HepG2 (cell line): Measurements from ENCODE around the gene MEX3A. TPM values are rescaled to one million over a fixed set of nuclear protein-coding genes. Genes with fewer than 3 reads are reported as not detected.

ENCODE experiments used
- BRCA1 ChIP-seq: sonication (generic); formaldehyde crosslinking; IDR thresholded peaks from 2 replicates; pipeline ENCODE4 v1.4.0; 2020; ENCODE audit warnings: missing genetic modification reagents
- CBX2 ChIP-seq, 2 experiments: fragments of 200-600 bp in 1 of 2; sonication (generic); formaldehyde crosslinking in 1 of 2; IDR thresholded peaks; 2 replicates each; pipeline versions ENCODE4 v1.7.0 to v1.8.1; 2018 to 2022; ENCODE audit warnings: low read depth in 2 of 2, low read length in 1 of 2, mild to moderate bottlenecking in 1 of 2, missing genetic modification reagents in 1 of 2
- CBX5 ChIP-seq: sonication (generic); formaldehyde crosslinking; IDR thresholded peaks from 2 replicates; pipeline ENCODE4 v1.4.0; 2020; ENCODE audit warnings: missing genetic modification reagents, borderline replicate concordance
- HNF4G ChIP-seq, 2 experiments: sonication (generic) in 1 of 2; formaldehyde crosslinking in 1 of 2; IDR thresholded peaks; 2 replicates each; pipeline versions ENCODE4 v1.4.0 to v1.6.1; 2011 to 2020; ENCODE audit warnings: borderline replicate concordance in 2 of 2, low read depth in 2 of 2, mild to moderate bottlenecking in 2 of 2, low read length in 1 of 2, missing genetic modification reagents in 1 of 2, moderate library complexity in 1 of 2
- KDM2A ChIP-seq: sonication (generic); formaldehyde crosslinking; IDR thresholded peaks from 2 replicates; pipeline ENCODE4 v1.4.0; 2020; ENCODE audit warnings: low read depth, missing genetic modification reagents, borderline replicate concordance
- MYC ChIP-seq: sonication (generic); formaldehyde crosslinking; IDR thresholded peaks from 2 replicates; pipeline ENCODE4 v1.9.0; 2021; ENCODE audit warnings: missing genetic modification reagents, borderline replicate concordance
- NR2F6 ChIP-seq, 2 experiments: IDR thresholded peaks; 2 replicates each; pipeline ENCODE4 v1.6.1; 2016; ENCODE audit warnings: antibody characterized with exemption in 1 of 2, mild to moderate bottlenecking in 1 of 2
- PTBP1 ChIP-seq: fragments of 200-400 bp; formaldehyde crosslinking; IDR thresholded peaks from 2 replicates; pipeline ENCODE4 v1.6.1; 2018; ENCODE audit warnings: low read length, low read depth; ENCODE audit not compliant: poor library complexity, severe bottlenecking
- SKI ChIP-seq: fragments of 450-650 bp; IDR thresholded peaks from one replicate; pipeline ENCODE4 v1.6.1; 2018; ENCODE audit warnings: mild to moderate bottlenecking; ENCODE audit not compliant: partially characterized antibody
- ZFX ChIP-seq: sonication (generic); formaldehyde crosslinking; IDR thresholded peaks from 2 replicates; pipeline ENCODE4 v1.4.0; 2020; ENCODE audit warnings: mild to moderate bottlenecking, low read depth, missing genetic modification reagents, moderate library complexity
- ZNF280B ChIP-seq: sonication (generic); formaldehyde crosslinking; IDR thresholded peaks from 2 replicates; pipeline ENCODE4 v1.5.0; 2020; ENCODE audit warnings: missing genetic modification reagents, mild to moderate bottlenecking, borderline replicate concordance
- ZNF468 ChIP-seq: sonication (generic); formaldehyde crosslinking; IDR thresholded peaks from 2 replicates; pipeline ENCODE4 v1.8.0; 2022; ENCODE audit warnings: mild to moderate bottlenecking, moderate library complexity, missing genetic modification reagents
- ZNF558 ChIP-seq: sonication (generic); formaldehyde crosslinking; IDR thresholded peaks from 2 replicates; pipeline ENCODE4 v1.9.0; 2022; ENCODE audit warnings: mild to moderate bottlenecking, missing genetic modification reagents, borderline replicate concordance
- ZNF572 ChIP-seq: sonication (generic); formaldehyde crosslinking; IDR thresholded peaks from 2 replicates; pipeline ENCODE4 v1.5.1; 2020; ENCODE audit warnings: mild to moderate bottlenecking, missing genetic modification reagents
- ZNF619 ChIP-seq: sonication (generic); formaldehyde crosslinking; IDR thresholded peaks from 2 replicates; pipeline ENCODE4 v1.4.0; 2020; ENCODE audit warnings: mild to moderate bottlenecking, missing genetic modification reagents
- ZNF777 ChIP-seq: sonication (generic); formaldehyde crosslinking; IDR thresholded peaks from 2 replicates; pipeline ENCODE4 v1.4.0; 2020; ENCODE audit warnings: missing genetic modification reagents
- ZNF850 ChIP-seq: sonication (generic); formaldehyde crosslinking; conservative IDR thresholded peaks from 2 replicates; pipeline ENCODE4 v1.9.0; 2021; ENCODE audit warnings: mild to moderate bottlenecking, missing genetic modification reagents
- polyA plus RNA-seq, 8 experiments: library from polyadenylated mRNA; depleted of rRNA in 3 of 8; stranded (reverse) in 7 of 8; unstranded in 1 of 8; fragments of >200 nt; fragmentation: Illumina TruSeq in 4 of 8; extraction: Trizol in 4 of 8; gene quantifications; 2 replicates each; pipeline versions ENCODE4 v1.2.1 to v1.2.3, GENCODE V29; 2011 to 2016; ENCODE audit warnings: low read depth in 4 of 8, missing spikeins in 1 of 8, mixed read lengths in 1 of 8; ENCODE audit not compliant: insufficient read depth in 1 of 8
- total RNA-seq, 5 experiments: library from RNA; depleted of rRNA; stranded (reverse); fragments of >200 nt; fragmentation: Illumina TruSeq; extraction: Trizol; gene quantifications; 2 replicates each; pipeline ENCODE4 v1.2.3, GENCODE V29; 2016; ENCODE audit warnings: low read depth in 1 of 5
- TF ChIP-seq, protein P1 (sequence below): sonication (generic); formaldehyde crosslinking; IDR thresholded peaks from 2 replicates; pipeline ENCODE4 v1.5.1; 2020; ENCODE audit warnings: missing genetic modification reagents, mild to moderate bottlenecking, borderline replicate concordance
- TF ChIP-seq, protein P2 (sequence below): sonication (generic); formaldehyde crosslinking; IDR thresholded peaks from 2 replicates; pipeline ENCODE4 v1.9.0; 2022; ENCODE audit warnings: low read depth, missing genetic modification reagents
- TF ChIP-seq, protein P3 (sequence below): sonication (generic); formaldehyde crosslinking; IDR thresholded peaks from 2 replicates; pipeline ENCODE4 v1.4.0; 2020; ENCODE audit warnings: missing genetic modification reagents

Gene MEX3A
- total and polyA plus RNA-seq, 2 of the 13 experiments (the other 11 are each of a cell fraction or from before 2014, with no cell fraction given): 7.6 to 9.1 TPM

- TF ChIP-seq ZNF619 (CRISPR knock-in tag) (no peak), ZNF558 (CRISPR knock-in tag) (no peak), HNF4G (IDR thresholded peaks at IDR 0.05; ENCODE audit: borderline replicate concordance, low read depth, low read length) (no peak), HNF4G (CRISPR knock-in tag; IDR thresholded peaks at IDR 0.05; ENCODE audit: borderline replicate concordance, low read depth) (no peak), ZNF468 (CRISPR knock-in tag) (no peak), PTBP1 (no peak), ZNF850 (CRISPR knock-in tag) (no peak), MYC (peak; percentile 87), SKI (no peak), BRCA1 (CRISPR knock-in tag) (no peak), KDM2A (peak; percentile 29; the same call in 1 of the 2 replicates), ZNF777 (CRISPR knock-in tag) (peak; percentile 69; the same call in 1 of the 2 replicates), CBX5 (no peak), NR2F6 (IDR thresholded peaks at IDR 0.05) (no peak), NR2F6 (CRISPR knock-in tag; IDR thresholded peaks at IDR 0.05) (no peak), CBX2 (IDR thresholded peaks at IDR 0.05; ENCODE audit: low read depth, low read length) (no peak), CBX2 (CRISPR knock-in tag; IDR thresholded peaks at IDR 0.05; ENCODE audit: low read depth) (no peak), ZNF572 (CRISPR knock-in tag) (no peak), ZFX (CRISPR knock-in tag) (no peak), ZNF280B (CRISPR knock-in tag) (0 out of 2 replicates have a peak, but pooled peaks have one; percentile 42)
- TF ChIP-seq, protein P1, sequence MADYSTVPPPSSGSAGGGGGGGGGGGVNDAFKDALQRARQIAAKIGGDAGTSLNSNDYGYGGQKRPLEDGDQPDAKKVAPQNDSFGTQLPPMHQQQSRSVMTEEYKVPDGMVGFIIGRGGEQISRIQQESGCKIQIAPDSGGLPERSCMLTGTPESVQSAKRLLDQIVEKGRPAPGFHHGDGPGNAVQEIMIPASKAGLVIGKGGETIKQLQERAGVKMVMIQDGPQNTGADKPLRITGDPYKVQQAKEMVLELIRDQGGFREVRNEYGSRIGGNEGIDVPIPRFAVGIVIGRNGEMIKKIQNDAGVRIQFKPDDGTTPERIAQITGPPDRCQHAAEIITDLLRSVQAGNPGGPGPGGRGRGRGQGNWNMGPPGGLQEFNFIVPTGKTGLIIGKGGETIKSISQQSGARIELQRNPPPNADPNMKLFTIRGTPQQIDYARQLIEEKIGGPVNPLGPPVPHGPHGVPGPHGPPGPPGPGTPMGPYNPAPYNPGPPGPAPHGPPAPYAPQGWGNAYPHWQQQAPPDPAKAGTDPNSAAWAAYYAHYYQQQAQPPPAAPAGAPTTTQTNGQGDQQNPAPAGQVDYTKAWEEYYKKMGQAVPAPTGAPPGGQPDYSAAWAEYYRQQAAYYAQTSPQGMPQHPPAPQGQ: no peak
- TF ChIP-seq, protein P2, sequence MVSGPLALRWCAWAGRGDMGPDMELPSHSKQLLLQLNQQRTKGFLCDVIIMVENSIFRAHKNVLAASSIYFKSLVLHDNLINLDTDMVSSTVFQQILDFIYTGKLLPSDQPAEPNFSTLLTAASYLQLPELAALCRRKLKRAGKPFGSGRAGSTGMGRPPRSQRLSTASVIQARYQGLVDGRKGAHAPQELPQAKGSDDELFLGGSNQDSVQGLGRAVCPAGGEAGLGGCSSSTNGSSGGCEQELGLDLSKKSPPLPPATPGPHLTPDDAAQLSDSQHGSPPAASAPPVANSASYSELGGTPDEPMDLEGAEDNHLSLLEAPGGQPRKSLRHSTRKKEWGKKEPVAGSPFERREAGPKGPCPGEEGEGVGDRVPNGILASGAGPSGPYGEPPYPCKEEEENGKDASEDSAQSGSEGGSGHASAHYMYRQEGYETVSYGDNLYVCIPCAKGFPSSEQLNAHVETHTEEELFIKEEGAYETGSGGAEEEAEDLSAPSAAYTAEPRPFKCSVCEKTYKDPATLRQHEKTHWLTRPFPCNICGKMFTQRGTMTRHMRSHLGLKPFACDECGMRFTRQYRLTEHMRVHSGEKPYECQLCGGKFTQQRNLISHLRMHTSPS (CRISPR knock-in tag): no peak
- TF ChIP-seq, protein P3, sequence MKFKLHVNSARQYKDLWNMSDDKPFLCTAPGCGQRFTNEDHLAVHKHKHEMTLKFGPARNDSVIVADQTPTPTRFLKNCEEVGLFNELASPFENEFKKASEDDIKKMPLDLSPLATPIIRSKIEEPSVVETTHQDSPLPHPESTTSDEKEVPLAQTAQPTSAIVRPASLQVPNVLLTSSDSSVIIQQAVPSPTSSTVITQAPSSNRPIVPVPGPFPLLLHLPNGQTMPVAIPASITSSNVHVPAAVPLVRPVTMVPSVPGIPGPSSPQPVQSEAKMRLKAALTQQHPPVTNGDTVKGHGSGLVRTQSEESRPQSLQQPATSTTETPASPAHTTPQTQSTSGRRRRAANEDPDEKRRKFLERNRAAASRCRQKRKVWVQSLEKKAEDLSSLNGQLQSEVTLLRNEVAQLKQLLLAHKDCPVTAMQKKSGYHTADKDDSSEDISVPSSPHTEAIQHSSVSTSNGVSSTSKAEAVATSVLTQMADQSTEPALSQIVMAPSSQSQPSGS (CRISPR knock-in tag): no peak
Observed at GRCh38 chr1:156081180-156081916, 917 bp downstream of the MEX3A start (continued).
